Measurements from ENCODE around the gene NAP1L4.
A peak's percentile ranks its signal among the peaks of the same experiment; 100 is the strongest.

Gene NAP1L4, protein sequence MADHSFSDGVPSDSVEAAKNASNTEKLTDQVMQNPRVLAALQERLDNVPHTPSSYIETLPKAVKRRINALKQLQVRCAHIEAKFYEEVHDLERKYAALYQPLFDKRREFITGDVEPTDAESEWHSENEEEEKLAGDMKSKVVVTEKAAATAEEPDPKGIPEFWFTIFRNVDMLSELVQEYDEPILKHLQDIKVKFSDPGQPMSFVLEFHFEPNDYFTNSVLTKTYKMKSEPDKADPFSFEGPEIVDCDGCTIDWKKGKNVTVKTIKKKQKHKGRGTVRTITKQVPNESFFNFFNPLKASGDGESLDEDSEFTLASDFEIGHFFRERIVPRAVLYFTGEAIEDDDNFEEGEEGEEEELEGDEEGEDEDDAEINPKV

DNA sequence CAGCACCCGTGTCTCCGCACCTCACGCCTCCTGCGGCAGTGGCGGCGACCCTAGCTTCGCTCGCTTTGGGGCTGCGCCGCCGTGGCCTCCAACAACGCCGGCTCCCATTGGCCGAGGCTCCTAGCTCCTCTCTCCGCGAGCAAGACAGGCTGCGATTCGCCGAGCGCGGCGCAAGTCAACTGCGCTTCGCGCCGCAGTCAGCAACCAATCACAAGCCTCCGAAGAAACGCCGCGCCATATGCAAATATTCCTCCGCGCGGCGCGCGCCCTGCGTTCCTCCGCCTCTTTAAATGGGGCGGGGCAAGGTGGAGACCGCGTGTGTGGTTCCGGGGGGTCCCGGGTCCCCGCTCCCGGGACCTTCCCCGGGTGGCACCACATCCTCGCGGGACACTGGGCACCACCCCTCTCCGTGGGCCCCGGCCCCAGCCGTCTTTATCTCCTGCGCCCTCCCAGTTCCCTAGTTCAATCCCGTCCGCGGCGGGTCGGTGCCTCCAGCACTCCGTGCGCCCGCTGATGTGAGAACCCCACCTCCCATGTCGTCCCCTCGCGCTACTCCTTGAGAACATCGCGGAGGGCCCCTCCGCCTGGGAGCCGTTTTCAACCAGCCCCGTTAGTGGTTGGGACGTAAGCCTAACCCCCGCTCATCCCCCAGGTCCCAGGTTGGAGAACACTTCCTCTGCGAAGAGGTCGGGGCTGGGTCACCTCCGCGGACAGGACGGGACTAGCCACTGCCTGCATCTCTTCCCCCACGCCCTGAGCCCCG, at the start of gene NAP1L4:
NAP1L4 (minus strand) TSS at position 96 of the 763 bp plus-strand sequence. CDS start 13,109 bp downstream, outside the sequence.
- DNase-seq (ENCODE audit: low read depth): peak; percentile 94

DNA sequence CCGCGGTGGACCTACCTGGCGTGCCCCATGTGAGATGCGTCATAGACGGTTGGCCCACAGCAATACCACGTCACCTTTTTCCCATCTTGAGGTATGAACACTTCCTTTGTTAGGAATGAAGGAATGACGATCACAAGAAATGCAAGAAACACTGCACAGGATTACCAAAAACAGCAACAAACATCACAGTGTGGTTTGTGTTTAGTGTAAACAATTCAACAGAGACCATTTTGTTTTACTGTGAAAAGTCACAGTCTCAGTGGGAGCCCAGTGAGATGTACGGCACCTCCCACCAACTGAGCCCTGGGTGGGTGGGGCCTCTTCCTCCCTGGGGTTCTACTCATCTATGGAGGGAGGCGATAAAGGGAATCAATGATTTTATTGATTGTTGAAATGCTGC, 48.8 kb upstream of the NAP1L4 start:
- DNase-seq (ENCODE audit: low read depth): no peak

DNA sequence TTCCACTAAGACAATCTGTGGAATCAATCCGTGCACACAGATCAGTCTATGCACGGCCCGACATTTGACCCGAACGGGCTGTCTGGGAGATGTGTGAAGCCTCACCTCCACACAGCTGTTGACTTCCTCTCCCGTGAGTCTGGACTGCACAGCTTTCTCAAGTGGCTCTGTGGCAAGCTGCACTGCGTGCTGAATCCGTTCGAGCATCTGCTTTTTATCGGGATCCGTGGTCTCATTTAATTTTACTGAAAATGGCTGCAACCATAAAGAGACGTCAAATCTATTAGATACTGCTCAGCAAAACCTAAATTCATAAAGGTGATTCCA, 45.8 kb upstream of the NAP1L4 start:
- no peak for DNase-seq (ENCODE audit: low read depth)

DNA sequence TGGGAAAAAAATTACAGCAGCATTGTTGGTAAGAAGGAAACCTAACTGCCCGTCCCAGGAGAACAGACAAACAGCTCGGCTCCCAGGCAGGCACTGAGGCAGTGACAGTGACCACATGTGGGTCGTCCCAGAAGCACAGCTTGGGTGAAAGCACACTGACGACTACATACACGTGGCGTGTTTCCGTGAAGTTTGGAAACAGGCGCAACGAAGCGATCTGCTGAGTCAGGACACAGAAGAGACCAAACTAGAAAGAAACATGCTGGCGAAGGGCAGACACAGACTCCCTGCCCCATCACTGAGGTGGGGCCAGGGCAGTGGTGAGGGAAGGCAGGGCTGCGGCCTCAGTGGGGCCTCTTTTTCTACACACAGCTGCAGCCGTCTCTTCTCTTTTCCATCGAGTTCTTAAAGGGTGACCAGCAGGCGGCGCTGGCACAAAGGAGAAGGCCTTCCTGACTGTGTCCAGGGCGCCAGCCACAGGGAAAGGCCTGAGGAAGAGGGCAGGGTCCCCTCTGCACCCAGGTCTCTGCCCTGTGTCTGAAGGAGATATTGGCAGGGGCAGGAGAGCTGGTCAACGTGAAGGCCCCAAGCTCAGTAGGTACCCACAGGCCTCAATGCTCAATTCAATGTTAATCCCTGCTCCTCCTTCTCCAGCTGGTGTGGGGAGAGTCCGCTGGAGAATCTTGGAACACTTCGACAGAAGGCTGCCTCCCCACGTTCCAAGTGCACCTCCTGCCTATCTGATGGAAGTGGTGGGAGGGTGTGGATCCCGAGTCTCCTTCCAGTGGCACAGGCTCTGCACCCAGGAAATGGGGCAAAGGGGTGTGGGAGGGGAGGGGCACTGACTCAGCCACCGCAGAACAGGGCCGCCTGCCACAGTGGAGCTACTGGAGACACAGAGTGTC, 45.2 kb upstream of the NAP1L4 start:
- DNase-seq (ENCODE audit: low read depth): no peak

DNA sequence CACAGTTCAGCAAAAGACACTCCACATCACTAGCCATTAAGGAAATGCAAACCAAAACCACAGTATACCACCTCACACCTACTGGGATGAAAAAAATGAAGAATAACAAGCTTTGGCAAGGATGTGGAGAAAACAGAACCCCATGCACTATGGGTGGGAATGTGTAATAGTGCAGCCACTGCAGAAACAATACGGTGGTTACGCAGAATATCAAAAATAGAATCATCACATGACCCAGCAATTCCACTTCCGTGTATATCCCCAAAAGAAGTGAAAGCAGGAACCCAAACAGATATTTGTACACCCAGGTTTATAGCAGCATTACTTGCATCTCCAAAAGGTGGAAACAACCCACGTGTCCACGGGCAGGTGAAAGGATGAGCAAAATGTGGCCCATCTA, 44.3 kb upstream of the NAP1L4 start:
- DNase-seq (ENCODE audit: low read depth): no peak

DNA sequence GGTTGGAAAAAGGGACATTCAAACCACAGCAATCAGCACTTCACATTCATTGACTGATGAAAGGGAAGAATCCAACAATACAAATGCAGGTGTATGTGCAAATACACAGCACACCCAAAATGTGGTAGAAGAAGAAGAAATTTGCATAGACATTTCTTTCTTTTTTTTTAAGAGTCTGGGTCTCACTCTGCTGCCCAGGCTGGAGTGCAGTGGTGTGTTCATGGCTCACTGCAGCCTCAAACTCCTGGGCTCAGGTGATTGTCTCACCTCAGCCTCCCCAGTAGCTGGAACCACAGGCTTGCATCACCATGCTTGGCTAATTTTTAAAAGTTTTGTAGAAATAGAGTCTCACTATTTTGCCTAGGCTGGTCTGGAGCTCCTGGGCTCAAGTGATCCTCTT, 43.2 kb upstream of the NAP1L4 start:
- no peak for DNase-seq (ENCODE audit: low read depth)

DNA sequence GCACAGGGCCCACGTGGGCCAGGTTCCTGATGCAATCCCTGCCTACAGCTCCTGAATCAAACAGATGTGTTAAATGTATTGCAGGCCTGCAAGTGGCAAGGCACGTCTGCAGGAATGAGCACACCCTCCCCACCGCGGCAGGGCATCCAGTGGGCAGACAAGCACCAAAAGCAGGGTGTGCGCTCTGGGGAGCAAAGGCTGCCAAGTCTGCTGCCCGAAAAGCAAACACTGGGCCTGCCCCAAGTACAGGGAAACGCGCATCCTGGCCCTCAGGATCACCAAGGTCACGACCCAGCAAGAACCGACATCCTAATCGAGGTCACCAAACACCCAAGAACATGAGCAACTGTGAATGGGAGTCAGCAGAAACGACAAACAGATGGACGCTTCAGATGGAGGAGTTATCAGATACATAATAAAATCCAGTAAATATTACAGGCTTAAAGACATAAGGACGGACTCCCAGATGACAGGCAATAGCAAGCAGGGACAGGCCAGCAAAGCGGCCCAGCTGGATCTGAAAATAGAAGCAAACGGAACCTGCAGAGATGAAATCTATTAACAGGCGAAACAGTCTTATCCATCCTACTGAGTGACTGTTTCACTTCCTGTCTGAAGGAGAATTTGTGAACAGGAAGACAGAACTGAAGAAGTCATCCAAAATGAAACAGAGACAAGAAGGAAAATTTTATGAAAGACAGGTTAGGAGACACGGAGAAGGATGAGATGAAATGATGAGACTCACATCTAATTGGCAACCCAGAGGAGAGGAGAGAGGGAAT, 38.4 kb upstream of the NAP1L4 start:
- no peak for DNase-seq (ENCODE audit: low read depth)

DNA sequence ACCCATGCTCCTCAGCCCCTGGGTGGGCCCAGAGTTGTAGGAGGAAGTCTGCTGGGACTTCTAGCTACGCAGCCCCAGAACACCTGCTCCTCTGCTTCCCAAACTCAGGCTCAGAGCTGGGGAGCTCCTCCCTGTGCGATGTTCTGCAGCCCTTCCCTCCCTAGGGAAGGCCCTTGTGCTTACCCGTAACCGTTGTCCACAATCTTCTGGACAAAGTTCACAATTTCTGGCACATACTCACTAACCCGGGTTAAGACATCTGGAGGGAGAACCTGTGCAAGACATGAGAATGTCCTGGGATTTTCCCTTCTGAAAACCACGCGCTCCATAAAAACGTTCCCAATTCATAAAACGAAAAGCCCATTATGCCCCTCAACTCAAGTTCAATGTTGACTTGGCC, 36.7 kb upstream of the NAP1L4 start:
- DNase-seq (ENCODE audit: low read depth): no peak

DNA sequence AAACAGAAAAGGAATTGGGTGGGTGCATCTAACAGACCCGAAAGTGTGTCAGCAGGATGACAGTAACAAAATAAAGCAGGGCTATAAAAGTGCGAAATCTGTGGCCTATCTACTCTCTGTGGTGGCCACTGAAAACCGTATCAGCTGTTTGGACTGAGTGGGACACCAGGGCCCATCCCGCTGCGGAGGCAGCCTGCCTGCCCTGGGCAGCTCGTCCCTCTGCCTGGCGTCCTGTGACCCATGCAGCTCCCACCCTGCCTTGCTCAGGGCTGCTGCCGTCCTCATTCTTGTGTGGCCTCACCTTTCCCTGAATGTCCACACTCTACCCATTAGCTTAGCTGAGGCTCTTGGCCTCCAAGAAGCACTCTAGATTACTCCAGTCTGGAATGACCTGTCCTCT, 34.7 kb upstream of the NAP1L4 start:
- DNase-seq (ENCODE audit: low read depth): no peak

DNA sequence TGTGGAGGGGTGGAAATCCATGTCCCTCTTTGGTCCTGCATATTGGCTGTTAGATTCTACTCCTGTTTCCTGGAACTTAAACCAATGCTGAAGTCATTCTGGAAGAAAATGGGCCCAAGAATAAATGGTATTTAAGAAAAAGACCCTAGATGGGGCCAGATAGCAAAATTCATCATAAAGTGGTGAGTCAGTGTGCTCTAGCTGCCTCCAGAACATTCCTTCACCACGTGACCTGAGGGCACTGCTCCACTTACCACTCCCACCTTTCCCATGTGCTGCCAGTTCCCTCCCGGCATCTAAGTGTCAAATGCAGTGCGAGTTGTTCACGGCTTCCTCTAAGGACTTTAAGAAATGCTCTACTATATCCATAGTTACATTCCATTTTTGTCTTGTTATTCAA, 30.9 kb upstream of the NAP1L4 start:
- no peak for DNase-seq (ENCODE audit: low read depth)

DNA sequence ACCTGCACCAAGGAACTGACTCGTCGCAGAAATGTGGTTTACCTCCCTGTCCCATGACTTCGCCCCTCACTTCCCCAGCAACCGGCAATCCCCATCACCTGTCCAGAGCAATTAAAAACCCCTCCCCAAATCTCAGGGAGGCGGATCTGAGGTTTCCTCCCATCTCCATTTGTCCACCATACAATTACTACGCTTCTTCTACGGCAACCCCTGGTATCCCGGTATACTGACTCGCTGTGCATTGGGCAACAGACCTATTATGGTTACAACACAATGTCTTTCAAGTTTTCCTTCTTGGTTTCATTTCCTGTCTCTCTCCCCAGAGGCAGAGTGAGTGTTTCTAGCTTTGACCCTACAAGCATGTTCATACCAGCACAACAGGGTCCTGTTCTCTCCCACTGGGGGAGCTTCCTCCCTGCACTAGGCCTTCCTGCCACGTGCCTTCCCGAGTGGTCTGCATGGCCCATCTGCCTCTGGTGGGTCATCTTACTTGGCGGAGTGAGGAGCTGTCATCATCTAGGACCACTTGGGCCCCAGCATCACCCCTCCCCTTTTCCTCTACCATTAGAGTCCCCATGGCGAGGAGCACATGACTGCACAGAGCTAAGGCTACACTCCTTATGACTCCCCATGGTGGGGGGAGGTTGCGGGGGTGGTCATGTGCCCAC, 30.3 kb upstream of the NAP1L4 start:
- DNase-seq (ENCODE audit: low read depth): no peak

DNA sequence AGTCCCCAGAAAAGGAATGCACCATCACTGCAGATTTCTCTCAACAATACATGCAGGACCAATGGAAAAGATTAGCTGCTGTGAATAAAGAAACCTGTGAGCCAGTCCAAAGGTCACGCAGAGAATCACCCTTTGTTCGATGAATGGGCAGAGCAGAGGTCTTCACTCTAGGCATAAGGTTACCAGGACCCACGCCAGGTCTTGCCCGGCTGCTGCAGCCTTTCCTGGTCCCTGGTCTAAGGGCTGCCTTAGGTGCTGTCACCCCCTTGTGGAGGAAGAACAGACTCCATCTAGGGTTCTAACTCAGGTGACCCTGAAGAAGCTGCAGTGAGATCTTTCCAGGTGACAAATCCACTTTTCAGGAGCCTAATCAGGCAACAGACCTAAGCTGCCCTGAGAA, 29.0 kb upstream of the NAP1L4 start:
- DNase-seq (ENCODE audit: low read depth): no peak

DNA sequence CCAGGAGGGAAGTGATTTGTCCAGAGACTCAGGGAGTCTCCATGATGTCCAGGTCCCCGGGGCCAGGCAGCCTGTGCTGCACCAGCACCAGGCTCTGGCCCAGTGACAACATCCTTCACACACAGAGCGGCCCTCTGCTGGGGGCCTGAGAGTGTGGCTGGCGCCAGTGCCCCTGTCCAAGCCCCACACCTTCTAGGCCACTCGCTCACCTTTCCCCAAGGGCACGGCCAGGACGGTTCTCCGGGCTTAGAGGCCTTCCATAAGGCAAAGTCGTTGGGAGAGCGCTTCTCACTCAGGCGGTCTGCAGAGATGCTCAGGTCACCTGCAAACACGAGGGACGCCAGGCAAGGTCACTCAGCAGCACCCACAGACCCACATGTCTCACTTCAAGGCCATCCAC, 27.9 kb upstream of the NAP1L4 start:
- DNase-seq (ENCODE audit: low read depth): no peak

DNA sequence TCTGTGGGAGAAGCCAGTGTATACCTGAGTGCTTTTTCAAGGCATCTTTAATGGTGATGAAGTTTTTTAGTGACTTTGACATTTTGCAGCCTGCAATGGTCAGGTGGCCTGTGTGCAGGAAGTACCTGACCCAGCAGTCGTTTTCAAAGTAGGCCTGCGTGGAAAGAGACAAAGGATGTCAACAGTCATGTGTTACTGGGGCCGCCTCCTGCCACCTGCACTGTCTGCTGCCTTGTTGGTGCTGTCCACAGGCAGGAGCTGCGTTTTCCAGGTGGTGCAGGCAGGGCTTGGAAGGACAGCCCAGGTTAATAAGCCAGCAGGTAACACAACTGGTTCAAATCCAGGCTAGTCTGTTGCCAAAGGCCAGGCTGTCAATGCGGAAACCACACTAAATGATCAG, 26.5 kb upstream of the NAP1L4 start:
- DNase-seq (ENCODE audit: low read depth): no peak

DNA sequence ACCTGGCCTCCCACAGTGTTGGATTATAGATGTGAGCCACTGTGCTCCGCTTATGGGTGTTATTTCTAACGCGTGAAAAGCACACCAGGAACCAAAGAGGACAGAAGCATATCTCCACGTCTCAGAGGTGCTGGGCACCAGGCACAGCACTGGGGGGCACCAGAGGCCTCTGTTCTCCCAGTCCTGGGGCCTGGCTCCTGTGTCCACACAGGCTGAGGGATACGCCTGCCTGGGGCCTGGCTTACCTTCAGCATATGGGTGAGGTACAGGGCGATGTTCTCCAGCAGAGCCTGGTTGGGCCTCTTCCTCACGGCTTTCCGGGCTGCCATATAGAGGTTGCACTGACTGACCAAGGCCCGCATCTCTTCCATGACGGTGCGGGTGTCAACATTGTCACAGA, 24.7 kb upstream of the NAP1L4 start:
- no peak for DNase-seq (ENCODE audit: low read depth)

DNA sequence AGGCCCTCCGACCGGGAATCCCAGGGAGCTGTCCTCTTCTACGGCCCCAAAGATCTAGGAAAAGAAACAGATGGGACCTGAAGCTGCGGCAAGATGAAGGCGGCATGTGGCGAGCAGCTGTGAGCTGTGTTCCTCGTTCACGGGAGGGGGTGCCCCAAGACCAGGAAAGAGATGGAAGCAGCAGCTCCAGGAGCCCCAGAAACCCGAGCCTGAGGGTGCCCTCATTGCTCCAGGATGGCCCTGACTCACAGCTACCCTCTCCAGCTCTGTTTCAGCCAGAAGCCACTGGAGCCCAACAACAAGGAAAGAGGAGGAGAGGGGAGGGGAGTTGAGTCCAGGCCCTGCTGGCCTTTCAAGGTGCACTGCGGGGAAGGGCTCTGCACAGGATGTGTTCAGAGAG, 23.7 kb upstream of the NAP1L4 start:
- no peak for DNase-seq (ENCODE audit: low read depth)

DNA sequence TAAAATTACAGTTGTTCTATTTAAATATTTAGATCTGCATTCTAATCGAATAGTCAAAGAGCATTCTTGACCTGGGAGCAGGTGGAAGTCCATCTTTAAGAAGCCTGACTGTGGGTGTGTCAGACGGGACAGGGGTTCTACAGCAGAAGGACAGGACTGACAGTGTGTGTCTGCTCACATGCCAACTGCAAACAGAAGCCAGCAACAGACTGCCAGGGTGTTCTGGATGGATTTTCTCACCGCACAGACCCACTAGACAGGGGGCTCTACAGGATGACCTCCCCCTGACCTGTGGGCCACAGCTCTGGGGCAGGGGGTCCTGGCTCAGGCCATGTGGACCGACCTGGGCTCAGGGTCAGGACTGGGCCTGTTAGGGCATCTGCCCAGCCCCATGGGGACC, 22.8 kb upstream of the NAP1L4 start:
- no peak for DNase-seq (ENCODE audit: low read depth)

DNA sequence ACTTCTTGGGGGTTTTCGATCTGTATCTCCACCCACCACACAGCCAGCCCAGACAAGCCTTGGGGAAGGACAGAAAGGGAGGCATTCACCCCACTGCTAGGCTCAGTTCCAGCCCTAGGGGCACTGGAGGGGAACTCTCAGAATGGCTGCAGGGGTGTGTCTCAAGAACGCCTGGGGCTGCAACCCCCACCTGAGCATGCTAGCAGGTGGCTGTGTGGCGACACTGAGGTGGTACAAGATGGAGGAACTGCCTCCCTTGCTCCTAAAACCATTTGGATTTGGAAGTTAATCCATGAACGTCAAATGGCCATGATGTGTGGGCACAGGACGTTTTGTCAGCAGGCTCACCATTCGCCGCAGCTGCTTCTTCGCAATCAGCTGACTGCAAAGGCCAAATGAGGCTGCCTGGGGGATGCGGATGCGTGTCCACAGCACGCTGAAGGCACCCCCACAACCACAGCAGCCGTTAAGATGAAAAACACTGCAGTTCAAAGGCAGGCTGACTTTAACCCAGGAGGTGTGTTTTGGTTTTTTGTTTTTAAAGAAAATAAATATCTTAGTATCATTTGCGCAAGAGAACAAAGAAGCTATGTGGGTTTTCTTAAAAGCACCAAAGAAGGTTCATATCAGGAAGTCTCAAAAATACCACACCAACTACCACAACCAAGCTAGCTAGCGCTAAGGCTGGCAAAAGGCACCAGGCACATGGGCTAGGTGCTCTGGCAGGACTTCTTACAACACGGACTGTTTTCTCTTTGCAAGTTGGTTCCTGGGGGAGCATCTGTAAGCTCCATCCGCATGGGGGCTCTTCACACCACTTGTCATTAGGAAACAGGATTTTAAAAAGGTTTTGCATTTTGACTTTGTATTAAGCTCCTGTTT, 22.2 kb upstream of the NAP1L4 start:
- DNase-seq (ENCODE audit: low read depth): peak; percentile 43

DNA sequence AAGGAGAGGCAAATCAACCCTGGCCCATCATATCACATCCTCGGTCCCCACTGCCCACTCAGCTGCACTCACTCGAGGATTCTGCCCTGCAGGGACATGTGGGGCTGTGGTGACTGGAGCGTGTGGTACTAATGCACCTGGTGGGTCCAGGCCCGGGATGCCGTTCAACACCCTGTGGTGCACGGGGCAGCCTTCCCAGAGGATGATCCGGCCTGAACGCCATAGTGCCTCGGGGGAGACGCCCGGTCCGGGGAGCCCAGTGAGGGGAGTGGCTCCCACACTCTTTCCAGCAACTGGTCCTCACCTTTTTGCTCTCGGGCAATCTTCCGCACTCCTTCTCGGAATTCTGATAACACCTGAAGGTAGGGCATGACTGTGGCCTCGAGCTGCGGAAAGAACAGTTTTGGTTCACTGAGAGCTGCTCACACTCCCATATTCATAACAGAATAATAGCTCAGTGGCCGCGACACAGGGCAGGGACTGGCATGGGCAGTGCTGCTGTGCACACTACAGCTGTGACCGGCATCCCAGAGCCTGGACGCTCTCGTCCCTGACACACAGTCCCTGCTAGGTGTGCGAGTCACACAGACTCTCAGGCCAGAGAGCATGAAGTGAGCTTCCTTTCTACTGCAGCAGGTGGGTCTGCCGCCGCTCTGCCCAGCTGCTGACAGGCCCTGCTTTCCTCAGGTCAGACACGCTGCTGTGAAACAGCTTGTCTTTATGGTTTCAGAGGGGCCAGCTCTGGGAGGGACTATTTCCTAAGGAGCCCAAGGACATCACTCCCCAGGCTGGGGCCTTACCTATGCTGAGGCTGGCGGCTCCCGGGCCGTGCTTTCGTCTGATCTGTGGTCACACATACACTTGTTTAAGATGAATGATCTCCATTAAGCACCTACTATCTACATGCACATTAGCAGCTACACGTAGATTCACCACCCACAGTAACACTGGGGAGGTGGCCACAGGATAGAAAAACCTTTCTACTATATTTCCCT, 20.1 kb upstream of the NAP1L4 start:
- no peak for DNase-seq (ENCODE audit: low read depth)

All from activated T-cell treated with anti-CD3 and anti-CD28 coated beads for 24 hours (primary cell).